Measurements from ENCODE around the gene ARHGAP19. TPM values are rescaled to one million over a fixed set of nuclear protein-coding genes. Genes with fewer than 3 reads are reported as not detected.

ARHGAP19 gene
- total and polyA plus RNA-seq, 2 of the 8 experiments (the other 6 are each of a cell fraction or from before 2014, with no cell fraction given) = 13.3 to 32.1 TPM

DNA sequence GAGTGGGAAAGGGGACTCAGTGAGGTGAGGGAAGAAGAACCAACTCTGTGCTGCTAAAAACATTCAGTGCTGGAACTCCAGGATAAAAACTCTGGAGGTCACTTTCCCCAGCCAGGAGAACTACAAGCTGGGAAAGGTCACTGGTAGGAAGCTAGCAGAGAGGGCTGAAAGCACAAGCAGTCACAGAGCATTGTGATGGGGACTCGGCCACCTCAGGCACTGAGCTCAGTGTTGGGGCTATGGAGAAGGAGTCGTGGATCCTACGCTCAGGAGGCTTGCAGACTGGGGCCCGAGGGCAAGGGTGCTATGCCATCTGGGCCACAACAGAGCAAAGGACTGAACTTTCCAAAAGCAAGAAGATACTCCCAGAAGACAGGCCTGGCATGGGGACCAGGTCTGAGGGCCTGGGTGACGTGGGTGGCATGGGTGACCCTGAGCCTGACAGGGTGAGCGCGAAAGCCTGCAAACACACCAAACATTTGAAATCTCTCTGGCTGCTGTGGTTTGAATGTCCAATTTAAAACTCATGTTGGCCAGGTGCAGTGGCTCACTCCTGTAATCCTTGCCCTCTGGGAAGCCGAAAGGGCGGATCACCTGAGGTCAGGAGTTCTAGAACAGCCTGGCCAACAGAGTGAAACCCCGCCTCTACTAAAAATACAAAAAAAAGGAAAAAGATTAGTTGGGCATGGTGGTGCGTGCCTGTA, 9.8 kb upstream of the ARHGAP19 start (continued):
- TF ChIP-seq, protein P1, sequence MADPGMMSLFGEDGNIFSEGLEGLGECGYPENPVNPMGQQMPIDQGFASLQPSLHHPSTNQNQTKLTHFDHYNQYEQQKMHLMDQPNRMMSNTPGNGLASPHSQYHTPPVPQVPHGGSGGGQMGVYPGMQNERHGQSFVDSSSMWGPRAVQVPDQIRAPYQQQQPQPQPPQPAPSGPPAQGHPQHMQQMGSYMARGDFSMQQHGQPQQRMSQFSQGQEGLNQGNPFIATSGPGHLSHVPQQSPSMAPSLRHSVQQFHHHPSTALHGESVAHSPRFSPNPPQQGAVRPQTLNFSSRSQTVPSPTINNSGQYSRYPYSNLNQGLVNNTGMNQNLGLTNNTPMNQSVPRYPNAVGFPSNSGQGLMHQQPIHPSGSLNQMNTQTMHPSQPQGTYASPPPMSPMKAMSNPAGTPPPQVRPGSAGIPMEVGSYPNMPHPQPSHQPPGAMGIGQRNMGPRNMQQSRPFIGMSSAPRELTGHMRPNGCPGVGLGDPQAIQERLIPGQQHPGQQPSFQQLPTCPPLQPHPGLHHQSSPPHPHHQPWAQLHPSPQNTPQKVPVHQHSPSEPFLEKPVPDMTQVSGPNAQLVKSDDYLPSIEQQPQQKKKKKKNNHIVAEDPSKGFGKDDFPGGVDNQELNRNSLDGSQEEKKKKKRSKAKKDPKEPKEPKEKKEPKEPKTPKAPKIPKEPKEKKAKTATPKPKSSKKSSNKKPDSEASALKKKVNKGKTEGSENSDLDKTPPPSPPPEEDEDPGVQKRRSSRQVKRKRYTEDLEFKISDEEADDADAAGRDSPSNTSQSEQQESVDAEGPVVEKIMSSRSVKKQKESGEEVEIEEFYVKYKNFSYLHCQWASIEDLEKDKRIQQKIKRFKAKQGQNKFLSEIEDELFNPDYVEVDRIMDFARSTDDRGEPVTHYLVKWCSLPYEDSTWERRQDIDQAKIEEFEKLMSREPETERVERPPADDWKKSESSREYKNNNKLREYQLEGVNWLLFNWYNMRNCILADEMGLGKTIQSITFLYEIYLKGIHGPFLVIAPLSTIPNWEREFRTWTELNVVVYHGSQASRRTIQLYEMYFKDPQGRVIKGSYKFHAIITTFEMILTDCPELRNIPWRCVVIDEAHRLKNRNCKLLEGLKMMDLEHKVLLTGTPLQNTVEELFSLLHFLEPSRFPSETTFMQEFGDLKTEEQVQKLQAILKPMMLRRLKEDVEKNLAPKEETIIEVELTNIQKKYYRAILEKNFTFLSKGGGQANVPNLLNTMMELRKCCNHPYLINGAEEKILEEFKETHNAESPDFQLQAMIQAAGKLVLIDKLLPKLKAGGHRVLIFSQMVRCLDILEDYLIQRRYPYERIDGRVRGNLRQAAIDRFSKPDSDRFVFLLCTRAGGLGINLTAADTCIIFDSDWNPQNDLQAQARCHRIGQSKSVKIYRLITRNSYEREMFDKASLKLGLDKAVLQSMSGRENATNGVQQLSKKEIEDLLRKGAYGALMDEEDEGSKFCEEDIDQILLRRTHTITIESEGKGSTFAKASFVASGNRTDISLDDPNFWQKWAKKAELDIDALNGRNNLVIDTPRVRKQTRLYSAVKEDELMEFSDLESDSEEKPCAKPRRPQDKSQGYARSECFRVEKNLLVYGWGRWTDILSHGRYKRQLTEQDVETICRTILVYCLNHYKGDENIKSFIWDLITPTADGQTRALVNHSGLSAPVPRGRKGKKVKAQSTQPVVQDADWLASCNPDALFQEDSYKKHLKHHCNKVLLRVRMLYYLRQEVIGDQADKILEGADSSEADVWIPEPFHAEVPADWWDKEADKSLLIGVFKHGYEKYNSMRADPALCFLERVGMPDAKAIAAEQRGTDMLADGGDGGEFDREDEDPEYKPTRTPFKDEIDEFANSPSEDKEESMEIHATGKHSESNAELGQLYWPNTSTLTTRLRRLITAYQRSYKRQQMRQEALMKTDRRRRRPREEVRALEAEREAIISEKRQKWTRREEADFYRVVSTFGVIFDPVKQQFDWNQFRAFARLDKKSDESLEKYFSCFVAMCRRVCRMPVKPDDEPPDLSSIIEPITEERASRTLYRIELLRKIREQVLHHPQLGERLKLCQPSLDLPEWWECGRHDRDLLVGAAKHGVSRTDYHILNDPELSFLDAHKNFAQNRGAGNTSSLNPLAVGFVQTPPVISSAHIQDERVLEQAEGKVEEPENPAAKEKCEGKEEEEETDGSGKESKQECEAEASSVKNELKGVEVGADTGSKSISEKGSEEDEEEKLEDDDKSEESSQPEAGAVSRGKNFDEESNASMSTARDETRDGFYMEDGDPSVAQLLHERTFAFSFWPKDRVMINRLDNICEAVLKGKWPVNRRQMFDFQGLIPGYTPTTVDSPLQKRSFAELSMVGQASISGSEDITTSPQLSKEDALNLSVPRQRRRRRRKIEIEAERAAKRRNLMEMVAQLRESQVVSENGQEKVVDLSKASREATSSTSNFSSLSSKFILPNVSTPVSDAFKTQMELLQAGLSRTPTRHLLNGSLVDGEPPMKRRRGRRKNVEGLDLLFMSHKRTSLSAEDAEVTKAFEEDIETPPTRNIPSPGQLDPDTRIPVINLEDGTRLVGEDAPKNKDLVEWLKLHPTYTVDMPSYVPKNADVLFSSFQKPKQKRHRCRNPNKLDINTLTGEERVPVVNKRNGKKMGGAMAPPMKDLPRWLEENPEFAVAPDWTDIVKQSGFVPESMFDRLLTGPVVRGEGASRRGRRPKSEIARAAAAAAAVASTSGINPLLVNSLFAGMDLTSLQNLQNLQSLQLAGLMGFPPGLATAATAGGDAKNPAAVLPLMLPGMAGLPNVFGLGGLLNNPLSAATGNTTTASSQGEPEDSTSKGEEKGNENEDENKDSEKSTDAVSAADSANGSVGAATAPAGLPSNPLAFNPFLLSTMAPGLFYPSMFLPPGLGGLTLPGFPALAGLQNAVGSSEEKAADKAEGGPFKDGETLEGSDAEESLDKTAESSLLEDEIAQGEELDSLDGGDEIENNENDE (IDR thresholded peaks at IDR 0.05; ENCODE audit: insufficient replicate concordance, low read length) = no peak
- no peak for TF ChIP-seq CREB1 (IDR thresholded peaks at IDR 0.05)
- TF ChIP-seq ZNF274 (IDR thresholded peaks at IDR 0.05; ENCODE audit: borderline replicate concordance, extremely low read depth, low read length) = no peak
- no peak for TF ChIP-seq RFX5 (IDR thresholded peaks at IDR 0.05; ENCODE audit: borderline replicate concordance, low read depth, low read length)
- TF ChIP-seq RXRA (IDR thresholded peaks at IDR 0.05; ENCODE audit: insufficient read depth, low read depth, low read length) = no peak
